ENCODE data around the gene LRP2.

LRP2 gene

GRCh38 chr2:169265591-169265990, 96.7 kb downstream of the LRP2 start:
- H3K9ac ChIP-seq (ENCODE audit: low read depth, low read length): no peak overlapping the region
- H3K4me1 ChIP-seq (ENCODE audit: insufficient read depth, low read length): peaks cover 6% of the 10 kb centered on the region; the same call in 1 of the 2 replicates
- no peaks in the 10 kb centered on the region for H3K9me3 ChIP-seq (ENCODE audit: control insufficient read depth, insufficient read depth, low read length)
- no peaks in the 10 kb centered on the region for H3K36me3 ChIP-seq (ENCODE audit: insufficient read depth, low read length)

- Histone ChIP-seq H3K36me3 (ENCODE audit: insufficient read depth, low read length) (no peaks in the 10 kb centered on the region), H3K4me1 (ENCODE audit: insufficient read depth, low read length) (peaks cover 6% of the 10 kb centered on the region; the same call in 1 of the 2 replicates), H3K9me3 (ENCODE audit: control insufficient read depth, insufficient read depth, low read length) (no peaks in the 10 kb centered on the region), H3K9ac (ENCODE audit: low read depth, low read length) (no peak overlapping the region)
Observed at GRCh38 chr2:169260846-169261642, 101.3 kb downstream of the LRP2 start.

GRCh38 chr2:169260246-169260645, 102.1 kb downstream of the LRP2 start:
- Histone ChIP-seq H3K9me3 (ENCODE audit: control insufficient read depth, insufficient read depth, low read length) (no peaks in the 10 kb centered on the region), H3K4me1 (ENCODE audit: insufficient read depth, low read length) (peaks cover 6% of the 10 kb centered on the region; the same call in 1 of the 2 replicates), H3K36me3 (ENCODE audit: insufficient read depth, low read length) (no peaks in the 10 kb centered on the region), H3K9ac (ENCODE audit: low read depth, low read length) (no peak overlapping the region)

- Histone ChIP-seq H3K4me1 (ENCODE audit: insufficient read depth, low read length) (peaks cover 6% of the 10 kb centered on the region; the same call in 1 of the 2 replicates), H3K9ac (ENCODE audit: low read depth, low read length) (no peak overlapping the region), H3K9me3 (ENCODE audit: control insufficient read depth, insufficient read depth, low read length) (no peaks in the 10 kb centered on the region), H3K36me3 (ENCODE audit: insufficient read depth, low read length) (no peaks in the 10 kb centered on the region)
Observed at GRCh38 chr2:169259402-169259801, 102.9 kb downstream of the LRP2 start.

GRCh38 chr2:169258045-169258601, 104.2 kb downstream of the LRP2 start:
- peaks cover 6% of the 10 kb centered on the region; the same call in 1 of the 2 replicates for H3K4me1 ChIP-seq (ENCODE audit: insufficient read depth, low read length)
- no peak overlapping the region for H3K9ac ChIP-seq (ENCODE audit: low read depth, low read length)
- H3K9me3 ChIP-seq (ENCODE audit: control insufficient read depth, insufficient read depth, low read length): no peaks in the 10 kb centered on the region
- H3K36me3 ChIP-seq (ENCODE audit: insufficient read depth, low read length): no peaks in the 10 kb centered on the region

- no peaks in the 10 kb centered on the region for H3K9me3 ChIP-seq (ENCODE audit: control insufficient read depth, insufficient read depth, low read length)
- H3K9ac ChIP-seq (ENCODE audit: low read depth, low read length): no peak overlapping the region
- H3K36me3 ChIP-seq (ENCODE audit: insufficient read depth, low read length): no peaks in the 10 kb centered on the region
- H3K4me1 ChIP-seq (ENCODE audit: insufficient read depth, low read length): no peaks in the 10 kb centered on the region
Observed at GRCh38 chr2:169254774-169255173, 107.6 kb downstream of the LRP2 start.

GRCh38 chr2:169247211-169247610, 115.1 kb downstream of the LRP2 start:
- H3K4me1 ChIP-seq (ENCODE audit: insufficient read depth, low read length): no peaks in the 10 kb centered on the region
- no peak overlapping the region for H3K9ac ChIP-seq (ENCODE audit: low read depth, low read length)
- no peaks in the 10 kb centered on the region for H3K36me3 ChIP-seq (ENCODE audit: insufficient read depth, low read length)
- no peaks in the 10 kb centered on the region for H3K9me3 ChIP-seq (ENCODE audit: control insufficient read depth, insufficient read depth, low read length)

- Histone ChIP-seq H3K4me1 (ENCODE audit: insufficient read depth, low read length) (no peaks in the 10 kb centered on the region), H3K9me3 (ENCODE audit: control insufficient read depth, insufficient read depth, low read length) (no peaks in the 10 kb centered on the region), H3K9ac (ENCODE audit: low read depth, low read length) (no peak overlapping the region), H3K36me3 (ENCODE audit: insufficient read depth, low read length) (no peaks in the 10 kb centered on the region)
Observed at GRCh38 chr2:169240405-169240804, 121.9 kb downstream of the LRP2 start.

- Histone ChIP-seq H3K4me1 (ENCODE audit: insufficient read depth, low read length) (no peaks in the 10 kb centered on the region), H3K36me3 (ENCODE audit: insufficient read depth, low read length) (no peaks in the 10 kb centered on the region), H3K9ac (ENCODE audit: low read depth, low read length) (no peak overlapping the region), H3K9me3 (ENCODE audit: control insufficient read depth, insufficient read depth, low read length) (no peaks in the 10 kb centered on the region)
Observed at GRCh38 chr2:169237939-169238338, 124.4 kb downstream of the LRP2 start.

GRCh38 chr2:169237286-169237685, 125.0 kb downstream of the LRP2 start:
- H3K9ac ChIP-seq (ENCODE audit: low read depth, low read length): no peak overlapping the region
- no peaks in the 10 kb centered on the region for H3K36me3 ChIP-seq (ENCODE audit: insufficient read depth, low read length)
- H3K4me1 ChIP-seq (ENCODE audit: insufficient read depth, low read length): no peaks in the 10 kb centered on the region
- H3K9me3 ChIP-seq (ENCODE audit: control insufficient read depth, insufficient read depth, low read length): no peaks in the 10 kb centered on the region

- no peak overlapping the region for H3K9ac ChIP-seq (ENCODE audit: low read depth, low read length)
- H3K9me3 ChIP-seq (ENCODE audit: control insufficient read depth, insufficient read depth, low read length): no peaks in the 10 kb centered on the region
- no peaks in the 10 kb centered on the region for H3K36me3 ChIP-seq (ENCODE audit: insufficient read depth, low read length)
- H3K4me1 ChIP-seq (ENCODE audit: insufficient read depth, low read length): no peaks in the 10 kb centered on the region
Observed at GRCh38 chr2:169232551-169233154, 129.7 kb downstream of the LRP2 start.

- H3K9ac ChIP-seq (ENCODE audit: low read depth, low read length): no peak overlapping the region
- no peaks in the 10 kb centered on the region for H3K4me1 ChIP-seq (ENCODE audit: insufficient read depth, low read length)
- no peaks in the 10 kb centered on the region for H3K36me3 ChIP-seq (ENCODE audit: insufficient read depth, low read length)
- H3K9me3 ChIP-seq (ENCODE audit: control insufficient read depth, insufficient read depth, low read length): no peaks in the 10 kb centered on the region
Observed at GRCh38 chr2:169230204-169230603, 132.1 kb downstream of the LRP2 start.

GRCh38 chr2:169229590-169229989, 132.7 kb downstream of the LRP2 start:
- Histone ChIP-seq H3K4me1 (ENCODE audit: insufficient read depth, low read length) (no peaks in the 10 kb centered on the region), H3K36me3 (ENCODE audit: insufficient read depth, low read length) (no peaks in the 10 kb centered on the region), H3K9me3 (ENCODE audit: control insufficient read depth, insufficient read depth, low read length) (no peaks in the 10 kb centered on the region), H3K9ac (ENCODE audit: low read depth, low read length) (no peak overlapping the region)

- Histone ChIP-seq H3K9ac (ENCODE audit: low read depth, low read length) (no peak overlapping the region), H3K9me3 (ENCODE audit: control insufficient read depth, insufficient read depth, low read length) (no peaks in the 10 kb centered on the region), H3K36me3 (ENCODE audit: insufficient read depth, low read length) (no peaks in the 10 kb centered on the region), H3K4me1 (ENCODE audit: insufficient read depth, low read length) (no peaks in the 10 kb centered on the region)
Observed at GRCh38 chr2:169225906-169226305, 136.4 kb downstream of the LRP2 start.

GRCh38 chr2:169225233-169225750, 137.0 kb downstream of the LRP2 start:
- Histone ChIP-seq H3K36me3 (ENCODE audit: insufficient read depth, low read length) (no peaks in the 10 kb centered on the region), H3K9ac (ENCODE audit: low read depth, low read length) (no peak overlapping the region), H3K4me1 (ENCODE audit: insufficient read depth, low read length) (no peaks in the 10 kb centered on the region), H3K9me3 (ENCODE audit: control insufficient read depth, insufficient read depth, low read length) (no peaks in the 10 kb centered on the region)

All from ES-I3 (cell line).